Activated B cell treated with CpG ODN at 0.5 μM for 24 hours (primary cell): ENCODE measurements around the gene XPC. TPM values are rescaled to one million over a fixed set of nuclear protein-coding genes. Genes with fewer than 3 reads are reported as not detected.

Experiments used
- ATAC-seq: fragments of 200-7000 bp; cut with Tn5 transposase; one replicate; pipeline ENCODE4 v1.10.0; 2021; ENCODE audit warnings: low read depth, mild to moderate bottlenecking, moderate library complexity
- CTCF ChIA-PET: fragments of 350-600 bp; sonication (Branson Sonifier 250); formaldehyde crosslinking; loops from one replicate; lab custom pipeline; 2021; ENCODE audit warnings: antibody characterized with exemption; lab: Charles Lee
- POLR2A ChIA-PET: fragments of 350-600 bp; sonication (Branson Sonifier 250); formaldehyde crosslinking; loops from one replicate; lab custom pipeline; 2021; ENCODE audit warnings: antibody characterized with exemption; lab: Charles Lee
- DNase-seq: peaks from one replicate; pipeline ENCODE4 v3.0.0; 2022
- H3K27ac Mint-ChIP-seq: one replicate; pipeline ENCODE4 v1.8.0; 2020; ENCODE audit warnings: mixed read lengths
- H3K27me3 Mint-ChIP-seq: one replicate; pipeline ENCODE4 v1.8.0; 2021; ENCODE audit warnings: mixed read lengths
- H3K36me3 Mint-ChIP-seq: one replicate; pipeline ENCODE4 v1.8.0; 2021; ENCODE audit warnings: low read depth, mixed read lengths
- H3K4me1 Mint-ChIP-seq: one replicate; pipeline ENCODE4 v1.8.0; 2021; ENCODE audit warnings: mixed read lengths
- H3K4me3 Mint-ChIP-seq: one replicate; pipeline ENCODE4 v1.8.0; 2020; ENCODE audit warnings: mild to moderate bottlenecking, mixed read lengths
- H3K9me3 Mint-ChIP-seq: one replicate; pipeline ENCODE4 v1.8.0; 2020; ENCODE audit warnings: mixed read lengths
- CTCF ChIP-seq: fragments of 200-600 bp; IDR thresholded peaks from one replicate; pipeline ENCODE4 v1.8.0; 2022; ENCODE audit warnings: antibody characterized with exemption, mild to moderate bottlenecking
- intact Hi-C: fragments of 100-400 bp; cut with micrococcal nuclease; formaldehyde crosslinking; loops from one replicate; pipeline ENCODE4 v1.15.1; 2024
- total RNA-seq: library from RNA; stranded (reverse); gene quantifications from 2 replicates; pipeline ENCODE4 v1.2.3, GENCODE V29; 2022

The XPC gene
- total RNA-seq, 1 donor from 2014 or later = 35.4 TPM

- TF ChIP-seq CTCF = no peak
- H3K27me3 Mint-ChIP-seq = no peaks in the 10 kb centered on the region
- intact Hi-C loops = no loop called here
- peaks cover 71% of the 10 kb centered on the region for H3K36me3 Mint-ChIP-seq
- H3K9me3 Mint-ChIP-seq = no peaks in the 10 kb centered on the region
- no peak for DNase-seq
- no peak overlapping the region for H3K4me3 Mint-ChIP-seq
- CTCF ChIA-PET = no interaction called here
- no peak for ATAC-seq
- no peak overlapping the region for H3K27ac Mint-ChIP-seq
- POLR2A ChIA-PET = no interaction called here
- peaks cover 6% of the 10 kb centered on the region for H3K4me1 Mint-ChIP-seq
Observed at GRCh38 chr3:14138878-14139655, 39.3 kb downstream of the XPC start.

- no peaks in the 10 kb centered on the region for H3K27me3 Mint-ChIP-seq
- ChIA-PET POLR2A (no interaction called here), CTCF (no interaction called here)
- no peak for ATAC-seq
- H3K27ac Mint-ChIP-seq = no peak overlapping the region
- H3K36me3 Mint-ChIP-seq = peaks cover 78% of the 10 kb centered on the region
- intact Hi-C loops = no loop called here
- peaks cover 3% of the 10 kb centered on the region for H3K4me1 Mint-ChIP-seq
- TF ChIP-seq CTCF = no peak
- DNase-seq = no peak
- no peaks in the 10 kb centered on the region for H3K9me3 Mint-ChIP-seq
- H3K4me3 Mint-ChIP-seq = no peak overlapping the region
Observed at GRCh38 chr3:14138109-14138877, 40.1 kb downstream of the XPC start.

- intact Hi-C loops = no loop called here
- ATAC-seq (no peak), DNase-seq (no peak)
- ChIA-PET CTCF (no interaction called here), POLR2A (no interaction called here)
- no peaks in the 10 kb centered on the region for H3K9me3 Mint-ChIP-seq
- no peaks in the 10 kb centered on the region for H3K4me1 Mint-ChIP-seq
- H3K36me3 Mint-ChIP-seq = peaks cover 82% of the 10 kb centered on the region
- H3K4me3 Mint-ChIP-seq = no peak overlapping the region
- TF ChIP-seq CTCF = no peak
- no peaks in the 10 kb centered on the region for H3K27me3 Mint-ChIP-seq
- H3K27ac Mint-ChIP-seq = no peak overlapping the region
Observed at GRCh38 chr3:14137445-14137844, 41.0 kb downstream of the XPC start.

GRCh38 chr3:14137004-14137403 lies 41.4 kb downstream of the XPC start:
- Mint-ChIP-seq H3K36me3 (peaks cover 82% of the 10 kb centered on the region), H3K4me3 (no peak overlapping the region), H3K9me3 (no peaks in the 10 kb centered on the region), H3K4me1 (no peaks in the 10 kb centered on the region), H3K27ac (no peak overlapping the region), H3K27me3 (no peaks in the 10 kb centered on the region)
- DNase-seq = no peak
- ATAC-seq = no peak
- ChIA-PET POLR2A (no interaction called here), CTCF (no interaction called here)
- no peak for TF ChIP-seq CTCF
- intact Hi-C loops = no loop called here

GRCh38 chr3:14135581-14135980 lies 42.8 kb downstream of the XPC start:
- Mint-ChIP-seq H3K36me3 (peaks cover 81% of the 10 kb centered on the region), H3K4me3 (no peak overlapping the region), H3K9me3 (no peaks in the 10 kb centered on the region), H3K27me3 (no peaks in the 10 kb centered on the region), H3K27ac (no peak overlapping the region), H3K4me1 (no peaks in the 10 kb centered on the region)
- intact Hi-C loops = no loop called here
- no peak for TF ChIP-seq CTCF
- ATAC-seq = no peak
- ChIA-PET POLR2A (no interaction called here), CTCF (no interaction called here)
- DNase-seq = no peak
